ENCODE data around the gene ADRA2C. TPM values are rescaled to one million over a fixed set of nuclear protein-coding genes. Genes with fewer than 3 reads are reported as not detected.

Gene ADRA2C
- polyA plus RNA-seq, 1 experiment: not detected

DNA sequence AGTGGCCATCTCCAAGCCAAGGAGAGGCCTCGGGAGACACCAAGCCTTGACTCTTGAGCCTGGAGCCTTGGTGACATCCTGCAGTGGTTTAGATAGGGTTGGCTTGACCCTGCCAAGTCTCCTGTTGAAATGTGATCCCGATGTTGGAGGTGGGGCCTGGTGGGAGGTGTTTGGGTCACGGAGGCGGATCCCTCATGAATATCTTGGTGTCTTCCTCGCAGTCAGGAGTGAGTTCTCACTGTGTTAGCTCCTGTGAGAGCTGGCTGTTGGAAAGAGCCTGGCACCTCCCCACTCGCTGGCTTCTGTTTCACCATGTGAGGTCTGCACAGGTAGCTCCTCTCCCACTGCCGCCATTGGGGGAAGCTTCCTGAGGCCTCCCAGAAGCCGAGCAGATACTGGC lies 38.8 kb downstream of the ADRA2C start:
- Histone ChIP-seq H3K27me3 (ENCODE audit: control insufficient read depth, insufficient read depth, low read length) (peaks cover 13% of the 10 kb centered on the region), H3K27ac (ENCODE audit: low read depth, low read length) (no peak overlapping the region), H3K9me3 (ENCODE audit: control insufficient read depth, insufficient read depth, low read length) (no peaks in the 10 kb centered on the region), H3K4me3 (ENCODE audit: low read depth, low read length) (no peak overlapping the region)
- CTCF ChIA-PET: no interaction called here
- TF ChIP-seq, protein P1, sequence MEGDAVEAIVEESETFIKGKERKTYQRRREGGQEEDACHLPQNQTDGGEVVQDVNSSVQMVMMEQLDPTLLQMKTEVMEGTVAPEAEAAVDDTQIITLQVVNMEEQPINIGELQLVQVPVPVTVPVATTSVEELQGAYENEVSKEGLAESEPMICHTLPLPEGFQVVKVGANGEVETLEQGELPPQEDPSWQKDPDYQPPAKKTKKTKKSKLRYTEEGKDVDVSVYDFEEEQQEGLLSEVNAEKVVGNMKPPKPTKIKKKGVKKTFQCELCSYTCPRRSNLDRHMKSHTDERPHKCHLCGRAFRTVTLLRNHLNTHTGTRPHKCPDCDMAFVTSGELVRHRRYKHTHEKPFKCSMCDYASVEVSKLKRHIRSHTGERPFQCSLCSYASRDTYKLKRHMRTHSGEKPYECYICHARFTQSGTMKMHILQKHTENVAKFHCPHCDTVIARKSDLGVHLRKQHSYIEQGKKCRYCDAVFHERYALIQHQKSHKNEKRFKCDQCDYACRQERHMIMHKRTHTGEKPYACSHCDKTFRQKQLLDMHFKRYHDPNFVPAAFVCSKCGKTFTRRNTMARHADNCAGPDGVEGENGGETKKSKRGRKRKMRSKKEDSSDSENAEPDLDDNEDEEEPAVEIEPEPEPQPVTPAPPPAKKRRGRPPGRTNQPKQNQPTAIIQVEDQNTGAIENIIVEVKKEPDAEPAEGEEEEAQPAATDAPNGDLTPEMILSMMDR (IDR thresholded peaks at IDR 0.05; ENCODE audit: low read depth, low read length): no peak
- POLR2A ChIA-PET: no interaction called here
- DNase-seq (ENCODE audit: low read depth, low spot score): no peak

GRCh38 chr4:3805731-3806130 lies 39.5 kb downstream of the ADRA2C start:
- Histone ChIP-seq H3K4me3 (ENCODE audit: low read depth, low read length) (no peak overlapping the region), H3K27ac (ENCODE audit: low read depth, low read length) (no peak overlapping the region), H3K9me3 (ENCODE audit: control insufficient read depth, insufficient read depth, low read length) (no peaks in the 10 kb centered on the region), H3K27me3 (ENCODE audit: control insufficient read depth, insufficient read depth, low read length) (peaks cover 13% of the 10 kb centered on the region)
- TF ChIP-seq, protein P1 (IDR thresholded peaks at IDR 0.05; ENCODE audit: low read depth, low read length): no peak
- ChIA-PET POLR2A (no interaction called here), CTCF (no interaction called here)
- DNase-seq (ENCODE audit: low read depth, low spot score): no peak

DNA sequence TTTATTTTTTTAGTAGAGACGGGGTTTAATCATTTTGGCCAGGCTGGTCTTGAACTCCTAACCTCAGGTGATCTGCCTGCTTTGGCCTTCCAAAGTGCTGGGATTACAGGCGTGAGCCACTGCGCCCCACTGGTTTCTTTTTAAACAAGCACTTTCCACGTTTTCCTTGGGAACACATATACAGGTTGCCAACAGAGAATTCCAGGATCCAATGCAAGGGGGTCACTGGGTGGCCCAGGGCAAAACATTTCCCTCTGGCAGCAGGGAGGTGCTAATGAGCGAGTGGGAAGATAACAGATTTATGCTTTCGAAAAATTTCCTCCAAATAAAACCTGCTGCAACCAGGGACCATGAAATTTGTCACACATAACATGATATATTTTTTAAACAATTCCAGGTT lies 41.1 kb downstream of the ADRA2C start:
- ChIA-PET POLR2A (no interaction called here), CTCF (no interaction called here)
- no peak for DNase-seq (ENCODE audit: low read depth, low spot score)
- Histone ChIP-seq H3K4me3 (ENCODE audit: low read depth, low read length) (no peak overlapping the region), H3K9me3 (ENCODE audit: control insufficient read depth, insufficient read depth, low read length) (no peaks in the 10 kb centered on the region), H3K27me3 (ENCODE audit: control insufficient read depth, insufficient read depth, low read length) (peaks cover 9% of the 10 kb centered on the region), H3K27ac (ENCODE audit: low read depth, low read length) (no peak overlapping the region)
- TF ChIP-seq, protein P1 (IDR thresholded peaks at IDR 0.05; ENCODE audit: low read depth, low read length): no peak

DNA sequence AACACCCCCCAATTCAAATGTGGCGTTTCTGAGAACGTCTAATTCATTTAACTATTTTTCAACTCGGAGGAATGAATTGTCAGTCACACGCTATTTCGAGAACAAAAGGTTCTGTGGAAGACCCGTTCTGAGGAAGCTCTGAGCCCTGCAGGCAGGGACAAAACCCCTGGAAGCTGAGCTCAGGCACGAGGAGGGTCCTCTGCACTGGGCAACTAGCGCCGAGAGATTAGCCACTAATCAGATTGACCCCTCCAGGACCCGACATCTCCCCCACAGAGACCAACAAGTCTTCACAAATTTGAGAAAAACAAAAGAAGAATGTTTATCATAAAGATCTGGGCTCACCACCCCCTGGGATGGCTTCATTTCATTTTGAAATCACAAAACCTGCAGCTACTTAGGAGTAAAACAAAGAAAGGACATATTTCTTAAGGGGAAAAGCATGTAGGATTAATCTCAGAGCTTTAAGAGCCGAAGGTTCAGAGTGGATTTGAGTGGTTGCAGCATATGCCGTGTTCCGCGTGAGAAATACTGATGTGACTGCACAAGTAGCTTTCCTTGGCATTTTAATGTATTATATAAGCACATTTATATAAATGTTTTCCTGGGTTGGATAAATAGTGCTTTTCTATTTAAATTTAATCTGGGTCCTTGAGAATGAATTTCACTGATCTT lies 41.8 kb downstream of the ADRA2C start:
- Histone ChIP-seq H3K27ac (ENCODE audit: low read depth, low read length) (no peak overlapping the region), H3K9me3 (ENCODE audit: control insufficient read depth, insufficient read depth, low read length) (no peaks in the 10 kb centered on the region), H3K4me3 (ENCODE audit: low read depth, low read length) (no peak overlapping the region), H3K27me3 (ENCODE audit: control insufficient read depth, insufficient read depth, low read length) (peaks cover 8% of the 10 kb centered on the region)
- TF ChIP-seq, protein P1 (IDR thresholded peaks at IDR 0.05; ENCODE audit: low read depth, low read length): no peak
- no peak for DNase-seq (ENCODE audit: low read depth, low spot score)
- POLR2A ChIA-PET: no interaction called here
- CTCF ChIA-PET: no interaction called here

DNA sequence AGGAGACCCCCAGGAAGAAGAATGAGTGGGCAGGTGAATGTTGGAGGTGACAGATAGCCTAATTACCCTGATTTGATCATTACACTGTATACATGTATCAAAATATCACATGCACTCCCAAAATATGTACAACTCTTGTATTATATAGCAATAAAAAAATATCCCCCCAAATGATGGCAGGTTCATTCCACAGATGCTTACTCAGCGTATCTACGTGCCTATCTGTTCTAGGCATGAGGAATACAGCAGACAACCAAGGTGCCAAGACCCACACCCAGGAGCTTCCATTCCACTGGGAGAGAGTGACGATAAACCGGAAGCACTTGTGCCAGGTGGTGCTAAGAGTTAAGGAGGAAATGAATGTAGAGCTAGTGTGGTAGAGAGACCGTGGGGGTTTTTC lies 42.4 kb downstream of the ADRA2C start:
- ChIA-PET POLR2A (no interaction called here), CTCF (no interaction called here)
- no peaks in the 10 kb centered on the region for H3K9me3 ChIP-seq (ENCODE audit: control insufficient read depth, insufficient read depth, low read length)
- no peak overlapping the region for H3K4me3 ChIP-seq (ENCODE audit: low read depth, low read length)
- no peak for DNase-seq (ENCODE audit: low read depth, low spot score)
- TF ChIP-seq, protein P1 (IDR thresholded peaks at IDR 0.05; ENCODE audit: low read depth, low read length): no peak
- peaks cover 6% of the 10 kb centered on the region for H3K27me3 ChIP-seq (ENCODE audit: control insufficient read depth, insufficient read depth, low read length)
- no peak overlapping the region for H3K27ac ChIP-seq (ENCODE audit: low read depth, low read length)

Measured in AG04450 (cell line).